ENCODE measurements around the gene ALG5.

ALG5 gene, protein sequence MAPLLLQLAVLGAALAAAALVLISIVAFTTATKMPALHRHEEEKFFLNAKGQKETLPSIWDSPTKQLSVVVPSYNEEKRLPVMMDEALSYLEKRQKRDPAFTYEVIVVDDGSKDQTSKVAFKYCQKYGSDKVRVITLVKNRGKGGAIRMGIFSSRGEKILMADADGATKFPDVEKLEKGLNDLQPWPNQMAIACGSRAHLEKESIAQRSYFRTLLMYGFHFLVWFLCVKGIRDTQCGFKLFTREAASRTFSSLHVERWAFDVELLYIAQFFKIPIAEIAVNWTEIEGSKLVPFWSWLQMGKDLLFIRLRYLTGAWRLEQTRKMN

GRCh38 chr13:36999054-36999714 lies at the start of gene ALG5:
TSS of gene ALG5 (minus strand) at chr13:36999340. CDS start at chr13:36999300, 40 bp downstream.
- DNase-seq: peak; percentile 89

DNA sequence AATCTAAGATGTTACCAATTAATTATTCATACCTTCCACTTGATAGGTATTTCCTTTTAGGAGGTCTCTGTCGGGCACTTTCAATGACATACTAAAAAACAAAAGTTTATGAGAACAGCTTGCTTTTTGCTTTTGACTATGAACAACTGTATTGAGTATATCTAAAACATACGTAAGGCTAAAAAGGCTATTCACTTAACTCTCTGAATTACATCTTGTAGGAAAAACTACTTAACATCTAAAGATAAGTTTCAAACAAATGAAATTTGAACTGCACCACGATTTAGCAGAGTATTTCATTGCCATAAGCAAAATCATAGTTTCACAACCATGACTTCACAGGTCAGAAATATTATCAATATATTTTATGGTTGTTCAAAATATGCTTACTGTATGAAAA lies 48.7 kb upstream of the ALG5 start:
- no peak for DNase-seq

GRCh38 chr13:37047032-37047431 lies 47.9 kb upstream of the ALG5 start:
- DNase-seq: no peak

- no peak for DNase-seq
Observed at GRCh38 chr13:37046062-37046461, 46.9 kb upstream of the ALG5 start.

DNA sequence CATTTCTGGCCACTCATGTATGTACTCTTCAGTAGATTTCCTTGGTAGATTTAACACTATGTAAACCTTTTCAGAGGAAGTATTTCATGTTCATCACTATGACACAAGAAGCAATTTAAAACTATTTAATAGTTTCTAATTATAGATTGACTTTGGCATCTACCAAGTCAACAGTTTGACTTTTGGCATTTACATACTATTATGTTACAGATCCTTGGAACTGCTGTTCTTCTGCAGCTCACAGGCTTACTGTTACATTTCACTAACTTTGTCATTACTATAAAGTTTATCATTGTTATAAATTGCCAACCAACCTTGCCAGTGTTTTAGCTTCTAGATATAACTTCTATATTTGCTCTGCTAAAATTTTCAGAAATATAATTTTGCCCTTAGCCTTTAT lies 41.6 kb upstream of the ALG5 start:
- DNase-seq: no peak

GRCh38 chr13:37039896-37040295 lies 40.8 kb upstream of the ALG5 start:
- DNase-seq: no peak

DNA sequence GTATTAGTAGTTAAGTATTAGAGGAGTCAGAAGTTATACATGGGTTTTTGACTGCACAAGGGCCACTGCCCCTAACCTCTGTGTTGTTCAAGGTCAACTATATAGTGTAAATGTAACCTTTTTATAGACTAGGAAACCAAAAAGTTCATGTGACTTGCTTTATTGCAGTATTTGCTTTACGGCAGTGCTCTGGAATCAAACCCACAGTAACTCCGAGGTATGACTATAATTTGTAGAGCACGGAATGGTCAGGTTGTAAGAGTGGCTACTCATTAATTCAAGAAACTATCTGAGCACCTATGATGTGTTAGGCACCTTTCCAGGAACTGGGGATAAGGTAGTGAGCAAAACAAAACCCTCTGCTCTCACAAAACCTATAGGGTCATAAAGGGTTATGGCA lies 38.1 kb upstream of the ALG5 start:
- DNase-seq: no peak

DNA sequence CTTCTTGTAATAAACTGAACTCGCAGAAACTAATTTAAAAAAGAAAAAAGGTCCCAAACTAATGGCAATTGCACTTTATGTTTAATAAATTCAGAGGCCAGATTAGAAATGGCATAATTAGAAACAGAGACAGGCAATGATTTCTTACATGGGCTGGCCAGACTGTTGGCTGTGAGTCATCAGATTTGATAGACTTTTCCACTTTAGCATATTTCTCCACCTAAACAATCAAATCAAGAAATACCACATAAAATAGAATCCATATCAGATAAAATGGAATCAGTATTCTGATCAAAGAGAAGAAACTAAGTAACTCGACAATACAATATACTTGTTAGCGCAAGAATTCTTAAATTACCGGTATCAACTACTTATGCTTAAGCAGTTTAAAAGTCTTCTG lies 30.5 kb upstream of the ALG5 start:
- no peak for DNase-seq

- DNase-seq: no peak
Observed at GRCh38 chr13:37027639-37028038, 28.5 kb upstream of the ALG5 start.

- DNase-seq: no peak
Observed at GRCh38 chr13:37026771-37027170, 27.6 kb upstream of the ALG5 start.

GRCh38 chr13:37023871-37024270 lies 24.7 kb upstream of the ALG5 start:
- no peak for DNase-seq

DNA sequence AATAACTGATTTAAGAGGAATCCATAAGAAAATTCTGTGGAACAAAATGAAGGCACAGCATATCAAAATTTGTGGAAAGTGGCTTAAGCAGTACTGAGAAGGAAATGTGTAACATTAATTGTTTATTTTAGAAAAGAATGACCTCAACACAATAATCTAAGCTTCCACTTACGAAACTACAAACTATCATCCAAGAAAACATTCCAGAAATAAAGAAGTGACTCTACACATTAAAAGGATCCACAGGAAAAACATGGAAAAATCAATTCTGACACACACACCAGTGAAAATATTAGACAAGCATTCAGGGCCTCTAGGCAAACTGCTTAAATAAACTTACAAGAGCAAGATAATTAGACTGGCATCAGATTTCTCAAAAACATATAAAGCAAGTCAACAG lies 15.5 kb upstream of the ALG5 start:
- DNase-seq: no peak

GRCh38 chr13:37011788-37012187 lies 12.6 kb upstream of the ALG5 start:
- DNase-seq: no peak

- DNase-seq: no peak
Observed at GRCh38 chr13:37011002-37011401, 11.9 kb upstream of the ALG5 start.

GRCh38 chr13:37010424-37010823 lies 11.3 kb upstream of the ALG5 start:
- DNase-seq: no peak

- DNase-seq: no peak
Observed at GRCh38 chr13:37009692-37010091, 10.6 kb upstream of the ALG5 start.

DNA sequence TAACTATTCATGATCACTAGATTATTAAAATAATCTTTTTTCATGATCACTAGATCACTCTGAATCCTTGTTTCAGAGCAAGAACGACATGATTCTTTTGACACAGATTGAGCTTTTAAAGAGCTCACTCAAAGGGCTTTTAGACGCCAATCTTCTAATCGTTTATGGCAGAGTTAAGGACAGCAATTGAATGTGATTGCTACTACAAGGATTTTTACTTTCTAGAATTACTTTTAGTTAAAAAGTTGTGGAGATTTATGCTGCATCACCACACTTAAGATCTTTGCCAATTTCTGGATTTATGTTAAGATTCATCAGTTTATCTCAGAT lies 2.7 kb upstream of the ALG5 start:
- no peak for DNase-seq

- peak; percentile 9 for DNase-seq
Observed at GRCh38 chr13:36998624-36999041, 507 bp downstream of the ALG5 start.

DNA sequence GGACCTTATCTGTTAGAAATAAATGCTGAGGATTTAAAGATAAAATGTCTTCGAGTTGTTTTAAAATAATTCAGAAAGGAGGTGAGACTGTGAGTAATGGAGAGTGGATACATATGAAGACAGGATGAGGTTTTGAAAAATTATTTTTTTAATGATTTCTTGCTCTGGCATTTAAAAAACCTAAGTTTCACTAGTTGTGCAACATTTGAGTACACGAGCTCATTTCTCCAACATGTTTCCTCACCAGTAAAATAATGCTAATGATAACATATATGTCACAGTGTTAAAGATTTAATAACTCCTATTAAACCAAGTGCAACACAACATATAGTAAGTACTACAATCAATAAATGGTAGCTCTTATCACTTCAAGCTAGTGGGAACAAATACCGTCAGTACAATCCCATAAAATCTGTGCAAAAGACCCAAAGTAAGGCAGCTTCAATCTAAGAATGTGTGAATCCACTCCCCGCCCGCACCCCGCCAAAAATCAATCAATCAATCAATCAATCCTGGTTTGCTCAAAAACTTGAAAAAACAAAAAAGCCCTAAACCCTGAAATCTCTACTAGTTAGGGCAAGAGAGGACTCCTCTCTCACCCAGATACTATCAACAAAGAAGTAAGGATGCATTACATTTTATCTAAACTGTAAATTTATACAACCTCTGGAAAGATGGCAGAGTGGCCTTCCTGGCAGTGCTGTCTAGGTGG lies 1.3 kb downstream of the ALG5 start:
- DNase-seq: no peak

DNA sequence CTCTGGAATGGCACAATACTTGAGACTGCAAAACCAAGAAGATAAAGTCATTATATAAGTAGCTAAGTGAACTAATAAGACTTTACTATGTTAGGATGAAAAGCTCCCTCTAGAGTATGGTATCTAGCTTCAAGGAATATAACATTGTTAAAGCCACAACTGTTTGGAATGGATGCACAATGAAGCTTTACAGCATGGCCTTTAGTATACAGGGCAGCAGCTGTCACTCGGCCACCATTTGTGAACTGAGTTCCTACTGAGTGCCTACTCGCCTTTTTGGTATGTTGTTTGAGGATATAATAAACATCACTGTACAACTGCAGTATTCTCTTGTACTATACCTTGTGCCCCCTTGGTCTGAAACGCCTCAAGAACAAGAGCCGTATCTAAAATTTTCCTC lies 6.8 kb downstream of the ALG5 start:
- no peak for DNase-seq

GRCh38 chr13:36986462-36987240 lies 12.5 kb downstream of the ALG5 start:
- DNase-seq: no peak

- no peak for DNase-seq
Observed at GRCh38 chr13:36981156-36981743, 17.9 kb downstream of the ALG5 start.
